K562 (cell line): ENCODE data around the gene ALG8. TPM values are rescaled to one million over a fixed set of nuclear protein-coding genes. Genes with fewer than 3 reads are reported as not detected.
A peak's percentile ranks its signal among the peaks of the same experiment; 100 is the strongest.

Experiments used
- BRD4 ChIP-seq: fragments of 200-600 bp; sonication (generic); IDR thresholded peaks from 2 replicates; pipeline ENCODE4 v1.6.1; 2017; ENCODE audit warnings: inconsistent platforms
- C11orf30 ChIP-seq: fragments of 450-650 bp; IDR thresholded peaks from 2 replicates; pipeline ENCODE4 v1.6.1; 2016; ENCODE audit warnings: low read depth, mild to moderate bottlenecking
- ETV5 ChIP-seq: sonication (generic); formaldehyde crosslinking; IDR thresholded peaks from 2 replicates; pipeline ENCODE4 v1.4.0; 2020; ENCODE audit warnings: low read depth, mild to moderate bottlenecking, missing genetic modification reagents
- HLTF ChIP-seq: fragments of 450-650 bp; IDR thresholded peaks from 2 replicates; pipeline ENCODE4 v1.6.1; 2016
- KLF1 ChIP-seq: fragments of 450-650 bp; IDR thresholded peaks from 2 replicates; pipeline ENCODE4 v1.6.1; 2016; ENCODE audit warnings: missing genetic modification characterization, missing compliant biosample characterization
- MAFK ChIP-seq: IDR thresholded peaks from 2 replicates; pipeline ENCODE4 v1.6.1; 2011; ENCODE audit warnings: low read length, improper control_type of control experiment
- MXI1 ChIP-seq: IDR thresholded peaks from 2 replicates; pipeline ENCODE4 v1.6.1; 2011; ENCODE audit warnings: low read depth, mild to moderate bottlenecking, improper control_type of control experiment, low read length
- POLR3G ChIP-seq: IDR thresholded peaks from 2 replicates; pipeline ENCODE4 v1.6.1; 2011; ENCODE audit not compliant: insufficient read length, insufficient replicate concordance; ENCODE audit errors: extremely low read depth
- PRPF4 ChIP-seq: fragments of 200-400 bp; formaldehyde crosslinking; IDR thresholded peaks from one replicate; pipeline ENCODE4 v1.6.1; 2017; ENCODE audit warnings: low read length, low read depth, mild to moderate bottlenecking; ENCODE audit not compliant: insufficient read depth, poor library complexity, severe bottlenecking
- RAD21 ChIP-seq, 2 experiments: fragments of 250-450 bp in 1 of 2; fragments of 450-650 bp in 1 of 2; sonication (Bioruptor Pico) in 1 of 2; formaldehyde crosslinking in 1 of 2; IDR thresholded peaks in 1 of 2; conservative IDR thresholded peaks in 1 of 2; 2 replicates each; pipeline versions ENCODE4 v1.4.0 to v1.8.0; 2020 to 2022; ENCODE audit warnings: mild to moderate bottlenecking in 2 of 2, moderate library complexity in 1 of 2
- RBM22 ChIP-seq: fragments of 200-400 bp; formaldehyde crosslinking; IDR thresholded peaks from 2 replicates; pipeline ENCODE4 v1.6.1; 2018; ENCODE audit warnings: low read length, low read depth; ENCODE audit not compliant: poor library complexity, severe bottlenecking
- RFX1 ChIP-seq: fragments of 450-650 bp; IDR thresholded peaks from 2 replicates; pipeline ENCODE4 v1.6.1; 2016; ENCODE audit warnings: mild to moderate bottlenecking, moderate library complexity
- SAFB ChIP-seq: fragments of 200-400 bp; formaldehyde crosslinking; IDR thresholded peaks from 2 replicates; pipeline ENCODE4 v1.6.1; 2017; ENCODE audit warnings: low read depth, low read length, borderline replicate concordance
- TCF3 ChIP-seq: sonication (generic); formaldehyde crosslinking; IDR thresholded peaks from 2 replicates; pipeline ENCODE4 v1.4.0; 2020; ENCODE audit warnings: mild to moderate bottlenecking, missing genetic modification reagents
- TOE1 ChIP-seq, 2 experiments: fragments of 450-650 bp in 1 of 2; sonication (generic) in 1 of 2; formaldehyde crosslinking in 1 of 2; IDR thresholded peaks; 2 replicates each; pipeline versions ENCODE4 v1.7.1 to v1.8.0; 2016 to 2022; ENCODE audit warnings: borderline replicate concordance in 2 of 2, mild to moderate bottlenecking in 2 of 2, antibody characterized with exemption in 1 of 2, inconsistent platforms in 1 of 2, low read depth in 1 of 2, missing genetic modification reagents in 1 of 2, moderate library complexity in 1 of 2
- U2AF1 ChIP-seq: fragments of 200-400 bp; formaldehyde crosslinking; optimal IDR thresholded peaks from 2 replicates; pipeline ENCODE3; 2017; ENCODE audit warnings: mild to moderate bottlenecking, low read depth, low read length, moderate library complexity
- XRCC4 ChIP-seq: IDR thresholded peaks from one replicate; pipeline ENCODE4 v1.6.1; 2011; ENCODE audit not compliant: insufficient read depth, insufficient read length; ENCODE audit errors: extremely low read depth
- YY1 ChIP-seq, 3 experiments: IDR thresholded peaks; 2 replicates each; pipeline ENCODE4 v1.6.1; 2011; ENCODE audit warnings: low read length in 2 of 3, mild to moderate bottlenecking in 2 of 3, moderate library complexity in 2 of 3, borderline replicate concordance in 1 of 3, control low read depth in 1 of 3, low read depth in 1 of 3; ENCODE audit not compliant: insufficient read depth in 3 of 3, insufficient replicate concordance in 2 of 3, control insufficient read depth in 1 of 3, insufficient read length in 1 of 3; ENCODE audit errors: extremely low read depth in 1 of 3
- ZNF174 ChIP-seq: fragments of 250-450 bp; sonication (Bioruptor Pico); IDR thresholded peaks from 2 replicates; pipeline ENCODE4 v1.4.0; 2020; ENCODE audit warnings: mild to moderate bottlenecking
- ZNF217 ChIP-seq: sonication (generic); formaldehyde crosslinking; IDR thresholded peaks from 2 replicates; pipeline ENCODE4 v1.8.0; 2022; ENCODE audit warnings: mild to moderate bottlenecking, missing genetic modification reagents
- ZNF239 ChIP-seq: fragments of 250-450 bp; sonication (Bioruptor Pico); IDR thresholded peaks from 2 replicates; pipeline ENCODE4 v1.4.0; 2020; ENCODE audit warnings: mild to moderate bottlenecking
- ZNF764 ChIP-seq: fragments of 250-450 bp; sonication (Bioruptor Pico); IDR thresholded peaks from 2 replicates; pipeline ENCODE4 v1.4.0; 2020; ENCODE audit warnings: low read depth, mild to moderate bottlenecking, moderate library complexity
- polyA plus RNA-seq, 8 experiments: library from polyadenylated mRNA; depleted of rRNA in 4 of 8; stranded (reverse) in 5 of 8; unstranded in 3 of 8; fragments of >200 nt; fragmentation: Nextera tagmentation in 2 of 8; fragmentation: Illumina TruSeq in 1 of 8; extraction: Ambion mirVana in 2 of 8; extraction: Trizol in 1 of 8; gene quantifications; 2 replicates each; pipeline versions ENCODE4 v1.2.1 to v1.2.3, GENCODE V29; 2011 to 2014; ENCODE audit warnings: inconsistent platforms in 1 of 8, missing spikeins in 1 of 8
- total RNA-seq, 7 experiments: library from RNA; depleted of rRNA in 6 of 7; stranded (reverse); fragments of >200 nt in 6 of 7; fragmentation: Illumina TruSeq in 2 of 7; extraction: Trizol in 2 of 7; gene quantifications; 2 replicates each; pipeline versions ENCODE4 v1.2.1 to v1.2.3, GENCODE V29; 2011 to 2021; ENCODE audit warnings: low replicate concordance in 1 of 7
- TF ChIP-seq, protein P1 (sequence below): fragments of 250-450 bp; sonication (Bioruptor Pico); IDR thresholded peaks from 2 replicates; pipeline ENCODE4 v1.5.0; 2020; ENCODE audit warnings: mild to moderate bottlenecking, borderline replicate concordance
- TF ChIP-seq, protein P2 (sequence below): sonication (generic); IDR thresholded peaks from 2 replicates; pipeline ENCODE4 v1.6.1; 2016

Gene ALG8
- total and polyA plus RNA-seq, 9 of the 15 experiments (the other 6 are each of a cell fraction or from before 2014, with no cell fraction given): 59.3 to 189 (median 106) TPM

DNA sequence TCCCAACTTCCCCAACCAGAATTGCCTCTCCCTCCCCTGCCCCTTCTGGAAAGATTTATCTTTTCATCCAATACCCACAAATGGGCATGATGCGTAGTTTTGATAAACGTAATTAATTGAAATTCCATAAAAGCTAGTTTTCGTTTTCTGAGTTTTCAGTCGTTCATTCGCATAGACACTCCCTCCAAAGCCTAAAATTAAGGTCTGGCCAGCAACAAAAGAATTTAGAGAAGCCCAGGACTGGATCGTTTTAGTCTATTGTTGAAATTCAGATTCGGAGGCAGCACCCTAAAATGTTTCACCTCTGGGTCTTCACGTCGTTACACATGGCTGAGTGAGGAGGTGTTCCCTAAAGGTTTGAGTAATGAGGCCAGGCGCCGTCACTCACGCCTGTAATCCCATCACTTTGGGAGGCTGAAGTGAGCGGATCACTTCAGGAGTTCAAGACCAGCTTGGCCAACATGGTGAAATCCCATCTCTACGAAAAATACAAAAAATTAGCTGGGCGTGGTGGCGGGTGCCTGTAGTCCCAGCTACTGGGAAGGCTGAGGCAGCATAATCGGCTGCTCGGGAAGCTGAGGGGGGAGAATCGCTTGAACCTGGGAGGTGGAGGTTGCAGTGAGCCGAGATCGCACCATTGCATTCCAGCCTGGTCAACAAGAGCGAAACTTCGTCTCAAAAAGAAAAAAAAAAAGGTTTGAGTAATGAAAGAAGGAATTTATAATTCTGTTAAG is 59.2 kb downstream of the ALG8 start (continued):
- TF ChIP-seq ZNF174 (no peak), ZNF217 (CRISPR knock-in tag) (no peak), HLTF (peak; percentile 48; the same call in 1 of the 2 replicates), TCF3 (CRISPR knock-in tag) (no peak), POLR3G (no peak), SAFB (no peak), PRPF4 (no peak), ETV5 (CRISPR knock-in tag) (no peak), RBM22 (no peak), XRCC4 (no peak), YY1 (IDR thresholded peaks at IDR 0.05; ENCODE audit: borderline replicate concordance in 1 of 3, control insufficient read depth in 1 of 3, extremely low read depth in 1 of 3, insufficient read depth in 3 of 3, insufficient read length in 1 of 3, insufficient replicate concordance in 2 of 3, low read depth in 1 of 3, low read length in 2 of 3) (no peak), KLF1 (no peak), RAD21 (CRISPR knock-in tag; conservative IDR thresholded peaks at IDR 0.05 in 1 of 2, IDR thresholded peaks at IDR 0.05 in 1 of 2) (no peak), MXI1 (no peak), ZNF764 (CRISPR knock-in tag) (no peak), C11orf30 (peak; percentile 85), RFX1 (no peak), ZNF239 (no peak), MAFK (no peak), BRD4 (no peak; the same call in 1 of the 2 replicates), TOE1 (IDR thresholded peaks at IDR 0.05; ENCODE audit: borderline replicate concordance) (no peak), TOE1 (CRISPR knock-in tag; IDR thresholded peaks at IDR 0.05; ENCODE audit: borderline replicate concordance, low read depth) (no peak), U2AF1 (no peak)
- TF ChIP-seq, protein P1, sequence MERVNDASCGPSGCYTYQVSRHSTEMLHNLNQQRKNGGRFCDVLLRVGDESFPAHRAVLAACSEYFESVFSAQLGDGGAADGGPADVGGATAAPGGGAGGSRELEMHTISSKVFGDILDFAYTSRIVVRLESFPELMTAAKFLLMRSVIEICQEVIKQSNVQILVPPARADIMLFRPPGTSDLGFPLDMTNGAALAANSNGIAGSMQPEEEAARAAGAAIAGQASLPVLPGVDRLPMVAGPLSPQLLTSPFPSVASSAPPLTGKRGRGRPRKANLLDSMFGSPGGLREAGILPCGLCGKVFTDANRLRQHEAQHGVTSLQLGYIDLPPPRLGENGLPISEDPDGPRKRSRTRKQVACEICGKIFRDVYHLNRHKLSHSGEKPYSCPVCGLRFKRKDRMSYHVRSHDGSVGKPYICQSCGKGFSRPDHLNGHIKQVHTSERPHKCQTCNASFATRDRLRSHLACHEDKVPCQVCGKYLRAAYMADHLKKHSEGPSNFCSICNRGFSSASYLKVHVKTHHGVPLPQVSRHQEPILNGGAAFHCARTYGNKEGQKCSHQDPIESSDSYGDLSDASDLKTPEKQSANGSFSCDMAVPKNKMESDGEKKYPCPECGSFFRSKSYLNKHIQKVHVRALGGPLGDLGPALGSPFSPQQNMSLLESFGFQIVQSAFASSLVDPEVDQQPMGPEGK: no peak
- TF ChIP-seq, protein P2, sequence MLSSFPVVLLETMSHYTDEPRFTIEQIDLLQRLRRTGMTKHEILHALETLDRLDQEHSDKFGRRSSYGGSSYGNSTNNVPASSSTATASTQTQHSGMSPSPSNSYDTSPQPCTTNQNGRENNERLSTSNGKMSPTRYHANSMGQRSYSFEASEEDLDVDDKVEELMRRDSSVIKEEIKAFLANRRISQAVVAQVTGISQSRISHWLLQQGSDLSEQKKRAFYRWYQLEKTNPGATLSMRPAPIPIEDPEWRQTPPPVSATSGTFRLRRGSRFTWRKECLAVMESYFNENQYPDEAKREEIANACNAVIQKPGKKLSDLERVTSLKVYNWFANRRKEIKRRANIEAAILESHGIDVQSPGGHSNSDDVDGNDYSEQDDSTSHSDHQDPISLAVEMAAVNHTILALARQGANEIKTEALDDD: no peak
